ENCODE measurements around the gene CKM.
"Not testable (repeated sequence)": the region's sequence is repeated elsewhere in the genome, so short reads cannot be mapped to it uniquely, and the experiment has no call there.

CKM gene

GRCh38 chr19:45293682-45294081 is 29.0 kb downstream of the CKM start:
- DNase-seq (ENCODE audit: low read depth, low spot score), result no peak

- DNase-seq (ENCODE audit: low read depth, low spot score), result no peak
Measured at GRCh38 chr19:45291834-45292233, 30.8 kb downstream of the CKM start.

GRCh38 chr19:45290381-45290931 is 32.2 kb downstream of the CKM start:
- no peak for DNase-seq (ENCODE audit: low read depth, low spot score)

GRCh38 chr19:45283443-45284033 is 39.1 kb downstream of the CKM start:
- no peak for DNase-seq (ENCODE audit: low read depth, low spot score)

- DNase-seq (ENCODE audit: low read depth, low spot score), result no peak
Measured at GRCh38 chr19:45280471-45280961, 42.2 kb downstream of the CKM start.

- no peak for DNase-seq (ENCODE audit: low read depth, low spot score)
Measured at GRCh38 chr19:45279587-45280192, 43.0 kb downstream of the CKM start.

GRCh38 chr19:45278087-45278486 is 44.6 kb downstream of the CKM start:
- DNase-seq (ENCODE audit: low read depth, low spot score), result no peak

GRCh38 chr19:45276284-45276687 is 46.4 kb downstream of the CKM start:
- no peak for DNase-seq (ENCODE audit: low read depth, low spot score)

- no peak for DNase-seq (ENCODE audit: low read depth, low spot score)
Measured at GRCh38 chr19:45275370-45275971, 47.2 kb downstream of the CKM start.

- no peak for DNase-seq (ENCODE audit: low read depth, low spot score)
Measured at GRCh38 chr19:45273521-45273855, 49.2 kb downstream of the CKM start.

GRCh38 chr19:45271735-45272108 is 51.0 kb downstream of the CKM start:
- no peak for DNase-seq (ENCODE audit: low read depth, low spot score)

- no peak for DNase-seq (ENCODE audit: low read depth, low spot score)
Measured at GRCh38 chr19:45271098-45271734, 51.5 kb downstream of the CKM start.

GRCh38 chr19:45269939-45270338 is 52.7 kb downstream of the CKM start:
- not testable (repeated sequence) for DNase-seq (ENCODE audit: low read depth, low spot score)

- DNase-seq (ENCODE audit: low read depth, low spot score), result no peak
Measured at GRCh38 chr19:45267296-45267695, 55.4 kb downstream of the CKM start.

GRCh38 chr19:45265375-45265774 is 57.3 kb downstream of the CKM start:
- DNase-seq (ENCODE audit: low read depth, low spot score), result no peak

GRCh38 chr19:45264781-45265317 is 57.8 kb downstream of the CKM start:
- DNase-seq (ENCODE audit: low read depth, low spot score), result no peak

- DNase-seq (ENCODE audit: low read depth, low spot score), result no peak
Measured at GRCh38 chr19:45263013-45263412, 59.7 kb downstream of the CKM start.

- no peak for DNase-seq (ENCODE audit: low read depth, low spot score)
Measured at GRCh38 chr19:45262570-45262969, 60.1 kb downstream of the CKM start.

GRCh38 chr19:45258862-45259261 is 63.8 kb downstream of the CKM start:
- no peak for DNase-seq (ENCODE audit: low read depth, low spot score)

GRCh38 chr19:45256836-45257235 is 65.8 kb downstream of the CKM start:
- no peak for DNase-seq (ENCODE audit: low read depth, low spot score)

Measured in iPS DF 19.7 (cell line).